Neuron (in vitro differentiated cells): ENCODE measurements around the gene COL5A1.

Experiments used
- H2AFZ ChIP-seq: one replicate; pipeline ENCODE4 v1.6.1; 2013; ENCODE audit warnings: low read depth, mild to moderate bottlenecking, inconsistent platforms, low read length, moderate library complexity
- H3K27me3 ChIP-seq: one replicate; pipeline ENCODE4 v1.6.1; 2013; ENCODE audit warnings: low read length; ENCODE audit not compliant: insufficient read depth
- H3K36me3 ChIP-seq: one replicate; pipeline ENCODE4 v1.6.1; 2013; ENCODE audit warnings: low read length; ENCODE audit not compliant: insufficient read depth
- H3K4me1 ChIP-seq: one replicate; pipeline ENCODE4 v1.6.1; 2013; ENCODE audit warnings: low read length; ENCODE audit not compliant: insufficient read depth
- H3K4me3 ChIP-seq: 2 replicates; pipeline ENCODE4 v1.5.1; 2013; ENCODE audit warnings: mild to moderate bottlenecking, low read length, moderate library complexity
- H3K9me3 ChIP-seq: one replicate; pipeline ENCODE4 v1.6.1; 2013; ENCODE audit warnings: low read length

COL5A1 gene

DNA sequence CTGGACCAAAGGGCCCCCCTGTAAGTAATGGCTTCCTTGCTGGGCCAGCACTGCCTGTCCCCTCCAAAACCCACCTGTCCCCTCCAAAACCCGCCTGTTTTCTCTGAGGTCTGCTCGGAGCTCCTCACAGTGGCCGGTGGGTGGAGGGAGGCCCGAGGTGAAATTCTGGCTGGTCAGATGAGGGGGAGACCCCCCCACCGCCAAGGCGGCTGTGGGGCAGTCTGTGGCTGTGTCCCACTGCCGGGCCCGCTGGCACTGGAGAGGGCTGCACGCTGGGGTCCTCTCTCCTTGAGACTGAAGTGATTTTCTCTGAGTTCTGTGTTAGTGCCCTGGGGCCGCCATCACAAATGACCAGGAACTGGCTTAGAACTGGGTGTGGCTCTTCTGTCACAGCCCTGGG, 155.3 kb downstream of the COL5A1 start:
- Histone ChIP-seq H3K27me3 (peaks cover 5% of the 10 kb centered on the region), H3K4me3 (no peak overlapping the region), H3K9me3 (no peaks in the 10 kb centered on the region), H2AFZ (no peak overlapping the region), H3K36me3 (no peaks in the 10 kb centered on the region), H3K4me1 (no peaks in the 10 kb centered on the region)

DNA sequence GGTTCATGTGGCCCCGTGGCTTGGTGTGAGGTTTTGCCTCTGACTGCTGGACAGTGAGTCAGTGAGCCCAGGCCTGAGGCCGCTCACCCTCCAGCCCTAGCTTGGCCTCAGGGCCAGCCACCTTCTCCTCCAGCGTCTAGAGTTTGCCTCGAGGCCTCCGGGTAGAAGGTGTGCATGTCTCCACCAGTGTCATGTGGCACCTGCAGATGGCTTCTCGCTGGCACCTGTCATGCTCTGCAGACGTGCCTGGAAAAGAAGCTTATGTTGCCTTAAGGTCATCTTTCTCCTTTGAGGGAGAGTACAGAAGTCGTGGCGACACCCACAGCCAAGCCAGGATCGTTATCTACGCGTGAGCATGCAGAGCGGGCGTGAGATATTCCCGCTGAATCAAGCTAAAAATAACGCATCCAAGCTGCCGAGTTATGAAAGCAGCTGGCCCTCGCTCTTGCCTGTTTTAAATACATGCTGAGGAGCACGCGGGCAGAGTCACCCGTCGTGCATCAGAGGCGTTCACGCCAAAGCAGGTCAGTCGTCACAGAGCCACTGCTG, 159.3 kb downstream of the COL5A1 start:
- H3K27me3 ChIP-seq, result no peaks in the 10 kb centered on the region
- H3K36me3 ChIP-seq, result no peaks in the 10 kb centered on the region
- no peaks in the 10 kb centered on the region for H3K4me1 ChIP-seq
- H3K4me3 ChIP-seq, result no peak overlapping the region
- H3K9me3 ChIP-seq, result no peaks in the 10 kb centered on the region
- H2AFZ ChIP-seq, result no peak overlapping the region

- Histone ChIP-seq H3K4me1 (no peaks in the 10 kb centered on the region), H3K36me3 (no peaks in the 10 kb centered on the region), H3K4me3 (no peak overlapping the region), H2AFZ (no peak overlapping the region), H3K27me3 (no peaks in the 10 kb centered on the region), H3K9me3 (no peaks in the 10 kb centered on the region)
Measured at GRCh38 chr9:134802216-134802795, 160.7 kb downstream of the COL5A1 start.

- H2AFZ ChIP-seq, result no peak overlapping the region
- H3K4me1 ChIP-seq, result no peaks in the 10 kb centered on the region
Measured at GRCh38 chr9:134804871-134805270, 163.3 kb downstream of the COL5A1 start.

DNA sequence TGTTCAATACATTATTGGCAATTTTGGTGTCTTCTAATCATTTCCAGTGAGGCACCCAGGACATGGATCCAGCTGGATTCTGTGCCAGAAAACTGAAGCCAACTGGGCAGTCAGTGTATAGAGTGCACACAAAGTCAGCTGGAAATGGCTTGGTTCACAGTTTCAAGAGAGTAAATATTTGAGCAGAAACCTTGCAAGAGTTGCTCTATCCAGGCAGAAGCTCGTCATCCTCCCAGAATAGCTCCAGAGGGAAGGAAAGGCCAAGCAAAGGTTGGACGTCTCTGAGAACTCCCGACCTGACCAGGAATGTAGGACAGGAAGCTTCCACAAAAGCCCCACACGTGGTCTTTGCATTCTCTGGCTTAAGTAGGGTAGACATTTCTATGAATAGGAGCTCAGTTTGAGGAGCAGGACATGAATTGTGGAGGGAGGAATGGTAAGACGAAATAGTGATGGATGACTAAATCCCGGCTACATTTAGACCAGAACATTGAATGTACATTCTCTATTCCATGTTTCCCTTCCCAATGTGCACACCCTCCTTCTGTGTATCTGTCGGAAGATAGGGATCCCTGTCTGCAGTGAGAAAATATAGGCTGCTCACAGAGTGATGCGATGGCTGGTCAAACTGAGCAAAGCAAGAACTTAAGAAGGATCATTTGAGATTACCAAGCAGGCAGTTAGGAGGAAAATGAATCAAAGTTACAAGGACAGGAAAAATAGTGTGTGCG, 166.3 kb downstream of the COL5A1 start:
- no peak overlapping the region for H2AFZ ChIP-seq
- H3K4me3 ChIP-seq, result no peak overlapping the region
- H3K9me3 ChIP-seq, result no peaks in the 10 kb centered on the region
- no peaks in the 10 kb centered on the region for H3K36me3 ChIP-seq
- peaks cover 5% of the 10 kb centered on the region for H3K27me3 ChIP-seq
- peaks cover 3% of the 10 kb centered on the region for H3K4me1 ChIP-seq

More at GRCh38 chr9:134804871-134805270, 163.3 kb downstream of the COL5A1 start:
- Histone ChIP-seq H3K4me3 (no peak overlapping the region), H3K9me3 (no peaks in the 10 kb centered on the region), H3K36me3 (no peaks in the 10 kb centered on the region), H3K27me3 (no peaks in the 10 kb centered on the region)

GRCh38 chr9:134808447-134808792, 166.8 kb downstream of the COL5A1 start:
- Histone ChIP-seq H3K4me3 (no peak overlapping the region), H3K4me1 (peaks cover 3% of the 10 kb centered on the region), H3K36me3 (no peaks in the 10 kb centered on the region)

GRCh38 chr9:134809292-134809691, 167.7 kb downstream of the COL5A1 start:
- Histone ChIP-seq H3K4me3 (no peak overlapping the region), H3K36me3 (no peaks in the 10 kb centered on the region), H3K4me1 (peaks cover 3% of the 10 kb centered on the region), H3K9me3 (no peaks in the 10 kb centered on the region), H3K27me3 (peaks cover 5% of the 10 kb centered on the region), H2AFZ (no peak overlapping the region)

More at GRCh38 chr9:134808447-134808792, 166.8 kb downstream of the COL5A1 start:
- no peaks in the 10 kb centered on the region for H3K9me3 ChIP-seq
- no peak overlapping the region for H2AFZ ChIP-seq
- H3K27me3 ChIP-seq, result peaks cover 5% of the 10 kb centered on the region

- no peaks in the 10 kb centered on the region for H3K9me3 ChIP-seq
- H3K27me3 ChIP-seq, result peaks cover 5% of the 10 kb centered on the region
- H3K4me1 ChIP-seq, result peaks cover 3% of the 10 kb centered on the region
- no peak overlapping the region for H2AFZ ChIP-seq
- H3K4me3 ChIP-seq, result no peak overlapping the region
- H3K36me3 ChIP-seq, result no peaks in the 10 kb centered on the region
Measured at GRCh38 chr9:134809826-134810225, 168.2 kb downstream of the COL5A1 start.

GRCh38 chr9:134811079-134811672, 169.6 kb downstream of the COL5A1 start:
- Histone ChIP-seq H3K9me3 (no peaks in the 10 kb centered on the region), H3K4me1 (peaks cover 3% of the 10 kb centered on the region), H3K4me3 (no peak overlapping the region), H3K36me3 (no peaks in the 10 kb centered on the region), H2AFZ (no peak overlapping the region), H3K27me3 (peaks cover 5% of the 10 kb centered on the region)

DNA sequence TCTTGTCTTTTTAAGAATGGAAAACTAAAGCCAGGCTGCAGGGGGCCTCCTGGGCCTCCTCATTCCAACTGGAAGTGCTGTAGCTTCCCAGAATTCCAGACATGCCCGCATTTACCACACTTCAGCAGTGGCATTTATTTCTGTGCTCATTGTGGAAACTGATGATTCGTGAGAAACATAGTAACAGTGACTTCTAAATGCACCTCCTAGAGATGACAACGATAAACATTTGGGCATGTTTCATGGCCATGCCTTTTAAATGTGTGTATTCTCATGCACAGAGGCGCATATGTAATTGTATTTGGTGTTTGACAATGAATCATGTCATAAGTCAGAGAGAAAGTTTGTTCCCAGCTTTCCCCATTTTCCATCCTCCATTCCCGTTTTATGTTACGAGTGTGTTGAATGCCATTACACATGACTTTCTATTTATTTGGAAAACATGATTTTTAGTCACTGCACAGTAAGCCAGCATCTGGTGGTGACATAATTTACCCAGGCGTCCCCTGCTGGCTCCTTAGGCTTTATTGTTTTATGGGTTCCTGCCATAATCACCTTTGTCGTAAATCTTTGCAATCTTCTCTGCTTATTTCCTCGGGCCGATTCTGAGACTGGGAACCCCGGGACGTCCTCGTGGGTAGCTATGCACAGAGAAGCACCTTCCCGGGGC, 170.2 kb downstream of the COL5A1 start:
- H2AFZ ChIP-seq, result no peak overlapping the region
- H3K27me3 ChIP-seq, result peaks cover 6% of the 10 kb centered on the region
- no peaks in the 10 kb centered on the region for H3K9me3 ChIP-seq
- no peak overlapping the region for H3K4me3 ChIP-seq
- H3K36me3 ChIP-seq, result no peaks in the 10 kb centered on the region
- H3K4me1 ChIP-seq, result peaks cover 3% of the 10 kb centered on the region

DNA sequence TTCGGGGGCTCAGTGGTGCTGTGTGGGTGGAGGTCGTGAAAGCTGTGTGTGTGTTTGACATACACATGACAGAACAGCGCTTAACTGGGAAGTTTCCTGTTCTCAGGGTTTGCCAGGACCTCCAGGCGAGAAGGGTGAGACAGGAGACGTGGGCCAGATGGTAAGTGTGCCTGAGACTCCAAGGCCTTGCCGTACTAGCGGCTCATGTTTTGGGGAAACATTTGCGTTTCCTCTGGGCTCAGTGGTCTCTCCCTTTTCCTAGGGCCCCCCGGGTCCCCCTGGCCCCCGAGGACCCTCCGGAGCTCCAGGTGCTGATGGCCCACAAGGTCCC, 170.7 kb downstream of the COL5A1 start:
- Histone ChIP-seq H3K9me3 (no peaks in the 10 kb centered on the region), H3K4me3 (no peak overlapping the region), H3K27me3 (peaks cover 10% of the 10 kb centered on the region), H3K36me3 (no peaks in the 10 kb centered on the region), H2AFZ (no peak overlapping the region), H3K4me1 (peaks cover 3% of the 10 kb centered on the region)

- no peaks in the 10 kb centered on the region for H3K9me3 ChIP-seq
- no peak overlapping the region for H3K4me3 ChIP-seq
- H3K27me3 ChIP-seq, result peaks cover 10% of the 10 kb centered on the region
- peaks cover 3% of the 10 kb centered on the region for H3K4me1 ChIP-seq
- H2AFZ ChIP-seq, result no peak overlapping the region
- no peaks in the 10 kb centered on the region for H3K36me3 ChIP-seq
Measured at GRCh38 chr9:134813841-134814240, 172.2 kb downstream of the COL5A1 start.

DNA sequence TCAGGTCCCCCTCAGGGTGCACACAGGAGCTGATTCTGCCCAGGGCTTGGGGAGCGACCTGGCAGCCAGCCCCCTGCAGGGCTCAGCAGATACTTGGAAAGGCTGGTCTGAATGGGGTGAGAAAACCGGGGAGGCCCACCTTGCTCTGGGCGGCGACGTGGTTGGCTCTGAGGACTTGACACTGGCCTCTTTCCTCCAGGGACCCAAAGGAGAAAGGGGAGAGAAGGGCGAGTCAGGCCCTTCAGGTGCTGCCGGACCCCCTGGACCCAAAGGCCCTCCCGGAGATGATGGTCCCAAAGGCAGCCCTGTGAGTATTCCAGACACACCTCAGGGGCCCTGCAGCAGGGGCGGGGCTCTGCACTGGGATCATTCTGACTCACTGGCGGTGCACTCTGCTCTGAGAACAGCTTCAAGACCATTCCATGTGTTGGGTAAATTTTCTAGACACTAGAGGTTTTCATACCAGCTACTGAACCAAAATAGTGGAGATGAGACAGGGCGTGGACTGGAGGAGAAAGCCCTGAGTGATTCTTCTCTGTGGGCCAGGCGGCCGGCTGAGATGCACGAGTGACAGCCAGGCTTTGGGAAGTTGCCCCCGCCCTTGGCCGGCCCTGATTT, 173.1 kb downstream of the COL5A1 start:
- Histone ChIP-seq H3K36me3 (no peaks in the 10 kb centered on the region), H3K9me3 (no peaks in the 10 kb centered on the region), H2AFZ (no peak overlapping the region), H3K27me3 (peaks cover 11% of the 10 kb centered on the region), H3K4me1 (peaks cover 3% of the 10 kb centered on the region), H3K4me3 (no peak overlapping the region)
